GM19035 (cell line): ENCODE results near the gene NEK10.
"Not testable (repeated sequence)": the region's sequence is repeated elsewhere in the genome, so short reads cannot be mapped to it uniquely, and the experiment has no call there.

Experiments
- ATAC-seq: cut with Tn5 transposase; IDR thresholded peaks from one replicate; pipeline ENCODE4 v1.9.1; 2021; ENCODE audit not compliant: unreplicated experiment

NEK10 gene

GRCh38 chr3:27315003-27315402, 54.2 kb downstream of the NEK10 start:
- no peak for ATAC-seq

- ATAC-seq, result peak; percentile 96
Measured at GRCh38 chr3:27312044-27312668, 57.0 kb downstream of the NEK10 start.

GRCh38 chr3:27311400-27311799, 57.8 kb downstream of the NEK10 start:
- no peak for ATAC-seq

- no peak for ATAC-seq
Measured at GRCh38 chr3:27310688-27311087, 58.5 kb downstream of the NEK10 start.

- no peak for ATAC-seq
Measured at GRCh38 chr3:27307566-27307965, 61.6 kb downstream of the NEK10 start.

- no peak for ATAC-seq
Measured at GRCh38 chr3:27302891-27303290, 66.3 kb downstream of the NEK10 start.

GRCh38 chr3:27298981-27299380, 70.2 kb downstream of the NEK10 start:
- ATAC-seq, result not testable (repeated sequence)

- ATAC-seq, result no peak
Measured at GRCh38 chr3:27293939-27294338, 75.2 kb downstream of the NEK10 start.

GRCh38 chr3:27290760-27291159, 78.4 kb downstream of the NEK10 start:
- ATAC-seq, result no peak

GRCh38 chr3:27289769-27290413, 79.3 kb downstream of the NEK10 start:
- ATAC-seq, result no peak

GRCh38 chr3:27287052-27287451, 82.1 kb downstream of the NEK10 start:
- ATAC-seq, result no peak

GRCh38 chr3:27286467-27286866, 82.7 kb downstream of the NEK10 start:
- not testable (repeated sequence) for ATAC-seq

GRCh38 chr3:27285668-27286067, 83.5 kb downstream of the NEK10 start:
- ATAC-seq, result no peak

- ATAC-seq, result no peak
Measured at GRCh38 chr3:27281671-27282150, 87.5 kb downstream of the NEK10 start.

- no peak for ATAC-seq
Measured at GRCh38 chr3:27279123-27279522, 90.1 kb downstream of the NEK10 start.

- no peak for ATAC-seq
Measured at GRCh38 chr3:27278383-27279055, 90.7 kb downstream of the NEK10 start.

- ATAC-seq, result no peak
Measured at GRCh38 chr3:27275441-27275990, 93.7 kb downstream of the NEK10 start.

GRCh38 chr3:27271890-27272289, 97.3 kb downstream of the NEK10 start:
- no peak for ATAC-seq

GRCh38 chr3:27254896-27255295, 114.3 kb downstream of the NEK10 start:
- no peak for ATAC-seq

- ATAC-seq, result peak; percentile 88
Measured at GRCh38 chr3:27253831-27254230, 115.4 kb downstream of the NEK10 start.

GRCh38 chr3:27253391-27253790, 115.8 kb downstream of the NEK10 start:
- ATAC-seq, result no peak

GRCh38 chr3:27252646-27253045, 116.5 kb downstream of the NEK10 start:
- no peak for ATAC-seq
